BLaER1 (cell line): ENCODE measurements around the gene EIF1B.

ENCODE experiments used
- H3K27ac ChIP-seq: shearing (Covaris generic); formaldehyde crosslinking; 2 replicates; pipeline ENCODE4 v1.8.1; 2022
- H3K27me3 ChIP-seq: shearing (Covaris generic); formaldehyde crosslinking; 2 replicates; pipeline ENCODE4 v1.8.1; 2022
- H3K36me3 ChIP-seq: shearing (Covaris generic); formaldehyde crosslinking; 2 replicates; pipeline ENCODE4 v1.8.1; 2022
- H3K4me1 ChIP-seq: shearing (Covaris generic); formaldehyde crosslinking; 2 replicates; pipeline ENCODE4 v1.8.1; 2022
- H3K4me2 ChIP-seq: shearing (Covaris generic); formaldehyde crosslinking; 2 replicates; pipeline ENCODE4 v1.8.1; 2022
- H3K4me3 ChIP-seq: shearing (Covaris generic); formaldehyde crosslinking; 2 replicates; pipeline ENCODE4 v1.8.1; 2022
- H3K9ac ChIP-seq: shearing (Covaris generic); formaldehyde crosslinking; 2 replicates; pipeline ENCODE4 v1.8.1; 2022
- H3K9me3 ChIP-seq: shearing (Covaris generic); formaldehyde crosslinking; 2 replicates; pipeline ENCODE4 v1.8.1; 2022
- H4K20me1 ChIP-seq: shearing (Covaris generic); formaldehyde crosslinking; 2 replicates; pipeline ENCODE4 v1.8.1; 2022
- Cebpa-rat ChIP-seq: shearing (Covaris generic); IDR thresholded peaks from 2 replicates; pipeline ENCODE4 v1.8.1; 2022

Gene EIF1B

DNA sequence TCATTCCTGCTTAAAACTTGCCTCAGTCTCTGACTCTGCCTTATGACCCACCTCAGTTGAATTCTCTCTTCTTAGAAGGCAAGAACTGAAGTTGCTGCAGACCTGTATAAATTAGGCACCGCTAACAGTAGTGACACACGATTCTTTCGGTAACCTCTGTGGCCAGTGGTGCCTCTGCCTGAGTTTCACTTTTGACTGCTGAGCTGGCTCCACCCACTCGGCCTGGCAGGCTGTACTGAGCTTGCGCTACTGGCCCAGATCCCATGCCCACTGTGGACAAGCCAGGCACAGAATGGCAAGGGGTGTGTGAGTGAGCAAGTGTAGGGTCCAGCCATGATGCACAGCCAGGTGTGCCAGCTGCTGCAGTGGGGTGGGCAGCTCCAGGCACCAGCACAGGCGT lies 19.1 kb upstream of the EIF1B start:
- Histone ChIP-seq H3K36me3 (peaks cover 16% of the 10 kb centered on the region), H3K27ac (no peak overlapping the region), H3K4me1 (no peaks in the 10 kb centered on the region), H3K27me3 (no peaks in the 10 kb centered on the region), H4K20me1 (no peaks in the 10 kb centered on the region), H3K9me3 (peaks cover 19% of the 10 kb centered on the region), H3K4me3 (no peak overlapping the region), H3K4me2 (no peak overlapping the region), H3K9ac (no peak overlapping the region)
- TF ChIP-seq Cebpa-rat, result no peak

DNA sequence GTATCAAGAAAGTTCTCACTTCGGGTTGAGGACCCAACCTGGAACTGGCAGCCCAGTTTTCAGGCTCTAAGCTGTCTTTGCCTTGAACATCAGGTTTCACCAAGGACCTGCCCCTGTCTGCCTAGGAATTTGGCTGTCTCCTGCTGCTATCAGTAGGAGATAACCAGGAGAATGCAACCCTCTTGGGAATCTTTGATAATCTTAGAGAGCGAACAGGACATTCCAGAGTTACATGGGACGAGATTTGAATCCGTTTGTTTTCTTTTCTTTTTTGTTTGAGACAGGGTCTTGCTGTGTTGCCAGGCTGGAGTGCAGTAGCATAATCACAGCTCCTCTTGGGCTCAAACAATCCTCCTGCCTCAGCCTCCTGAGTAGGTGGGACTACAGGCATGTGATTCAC lies 18.0 kb upstream of the EIF1B start:
- H3K27ac ChIP-seq, result no peak overlapping the region
- H3K27me3 ChIP-seq, result no peaks in the 10 kb centered on the region
- H3K9me3 ChIP-seq, result peaks cover 19% of the 10 kb centered on the region
- no peak overlapping the region for H3K4me2 ChIP-seq
- peaks cover 16% of the 10 kb centered on the region for H3K36me3 ChIP-seq
- H3K9ac ChIP-seq, result no peak overlapping the region
- TF ChIP-seq Cebpa-rat, result no peak
- H3K4me1 ChIP-seq, result no peaks in the 10 kb centered on the region
- no peaks in the 10 kb centered on the region for H4K20me1 ChIP-seq
- no peak overlapping the region for H3K4me3 ChIP-seq

DNA sequence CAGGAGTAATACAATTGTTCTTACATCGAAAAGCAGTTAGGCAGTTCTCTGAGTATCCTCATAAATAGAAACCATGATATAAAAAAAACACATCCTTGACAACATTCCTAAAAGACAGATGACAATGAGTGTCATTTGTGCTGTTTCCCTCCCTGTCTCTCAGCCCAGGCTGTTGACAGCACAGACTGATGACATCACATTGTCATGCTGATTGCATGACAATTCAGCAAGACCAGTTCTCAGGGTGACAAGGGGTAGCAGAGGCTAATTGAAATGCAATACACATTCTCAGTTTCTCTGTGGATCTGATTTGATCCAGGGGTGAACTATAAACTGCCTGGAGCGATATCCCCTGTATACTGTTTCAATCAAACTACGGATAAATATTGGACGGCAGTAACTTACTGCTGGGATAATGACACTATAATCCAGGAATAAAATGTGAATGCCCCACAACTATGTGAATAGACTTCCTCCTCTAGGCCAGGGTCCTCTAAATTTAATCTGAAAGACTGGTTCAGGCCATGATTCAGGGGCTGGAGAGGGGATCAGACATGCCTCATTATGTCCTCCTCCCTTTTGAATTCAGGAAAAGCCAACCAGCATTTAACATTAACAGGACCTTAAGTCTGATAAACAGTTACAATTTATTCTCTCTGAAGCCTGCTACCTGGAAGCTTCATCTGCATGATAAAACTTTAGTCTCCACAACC lies 16.7 kb upstream of the EIF1B start:
- Histone ChIP-seq H3K9ac (no peak overlapping the region), H3K27me3 (no peaks in the 10 kb centered on the region), H3K4me3 (no peak overlapping the region), H4K20me1 (no peaks in the 10 kb centered on the region), H3K36me3 (peaks cover 16% of the 10 kb centered on the region), H3K9me3 (peaks cover 19% of the 10 kb centered on the region), H3K27ac (no peak overlapping the region), H3K4me1 (no peaks in the 10 kb centered on the region), H3K4me2 (no peak overlapping the region)
- no peak for TF ChIP-seq Cebpa-rat

DNA sequence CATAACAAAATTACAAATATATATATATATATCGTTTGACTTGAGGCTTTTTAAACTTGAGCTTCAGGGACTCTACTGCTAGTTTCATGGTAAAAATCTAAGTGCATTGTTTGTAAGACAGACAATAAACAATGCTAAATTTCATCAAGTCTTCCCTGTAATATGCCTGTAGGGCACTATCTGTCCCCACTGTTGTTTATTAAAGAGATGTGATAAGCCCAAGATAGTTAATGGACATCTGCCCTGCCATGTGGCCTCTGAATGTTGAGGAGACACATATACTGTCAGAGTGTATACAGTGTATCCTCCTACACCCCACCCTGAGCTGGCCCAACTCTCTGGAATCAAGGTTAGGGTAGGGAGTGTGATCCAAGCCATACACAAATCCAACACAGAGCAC lies 15.1 kb upstream of the EIF1B start:
- Histone ChIP-seq H3K9ac (no peak overlapping the region), H3K27ac (no peak overlapping the region), H3K4me1 (no peaks in the 10 kb centered on the region), H3K36me3 (peaks cover 16% of the 10 kb centered on the region), H4K20me1 (no peaks in the 10 kb centered on the region), H3K27me3 (no peaks in the 10 kb centered on the region), H3K4me3 (no peak overlapping the region), H3K9me3 (peaks cover 19% of the 10 kb centered on the region), H3K4me2 (no peak overlapping the region)
- no peak for TF ChIP-seq Cebpa-rat

DNA sequence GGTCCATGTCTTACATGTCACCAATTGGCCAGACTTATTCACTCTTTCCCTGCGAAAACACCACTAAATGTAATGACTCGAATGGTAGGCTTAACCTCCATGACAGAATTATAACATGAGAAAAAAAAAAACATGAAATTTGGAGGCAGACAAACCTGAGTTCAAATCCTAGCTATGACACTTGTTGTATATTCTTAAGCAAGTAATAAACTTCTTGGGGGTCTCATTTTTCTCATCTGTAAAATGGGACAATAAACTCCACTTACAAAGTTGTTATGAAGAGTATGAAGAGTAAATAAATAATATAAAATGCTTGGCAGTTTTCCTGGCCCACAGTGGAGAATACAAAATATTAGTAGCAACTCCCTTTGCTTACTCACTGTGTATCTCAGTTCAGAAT lies 11.4 kb upstream of the EIF1B start:
- H4K20me1 ChIP-seq, result no peaks in the 10 kb centered on the region
- H3K4me3 ChIP-seq, result no peak overlapping the region
- H3K4me2 ChIP-seq, result no peak overlapping the region
- no peaks in the 10 kb centered on the region for H3K36me3 ChIP-seq
- no peaks in the 10 kb centered on the region for H3K9me3 ChIP-seq
- TF ChIP-seq Cebpa-rat, result no peak
- no peak overlapping the region for H3K9ac ChIP-seq
- H3K4me1 ChIP-seq, result no peaks in the 10 kb centered on the region
- H3K27me3 ChIP-seq, result no peaks in the 10 kb centered on the region
- no peak overlapping the region for H3K27ac ChIP-seq

DNA sequence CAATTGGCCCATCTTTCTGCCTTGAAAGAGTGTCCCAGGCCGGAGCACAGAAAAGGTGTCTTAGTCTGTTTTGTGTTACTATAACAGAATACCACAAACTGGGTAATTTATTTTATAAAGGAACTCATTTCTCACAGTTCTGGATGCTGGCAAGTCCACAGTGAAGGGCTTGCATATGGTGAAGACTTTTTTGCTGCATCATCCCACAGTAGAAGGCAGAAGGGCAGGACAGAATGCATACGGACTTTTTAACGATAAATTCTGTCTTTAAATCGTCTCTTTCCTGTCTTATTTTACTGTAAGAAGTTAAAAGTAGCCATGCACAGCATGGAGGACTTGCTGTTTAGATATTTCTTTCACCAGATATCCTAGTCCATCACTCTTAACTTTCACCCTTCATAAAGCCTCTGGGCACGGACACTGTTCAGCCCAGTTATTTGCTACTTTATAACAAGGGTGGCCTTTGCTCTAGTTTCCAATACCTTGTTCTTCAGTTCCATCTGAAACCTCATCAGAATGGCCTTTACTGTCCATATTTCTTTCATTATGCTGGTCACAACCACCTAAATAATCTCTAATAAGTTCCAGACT lies 10.3 kb upstream of the EIF1B start:
- no peak overlapping the region for H3K4me3 ChIP-seq
- no peak overlapping the region for H3K27ac ChIP-seq
- no peak overlapping the region for H3K9ac ChIP-seq
- no peak overlapping the region for H3K4me2 ChIP-seq
- H3K4me1 ChIP-seq, result no peaks in the 10 kb centered on the region
- H3K36me3 ChIP-seq, result no peaks in the 10 kb centered on the region
- no peaks in the 10 kb centered on the region for H3K27me3 ChIP-seq
- no peak for TF ChIP-seq Cebpa-rat
- no peaks in the 10 kb centered on the region for H3K9me3 ChIP-seq
- no peaks in the 10 kb centered on the region for H4K20me1 ChIP-seq

DNA sequence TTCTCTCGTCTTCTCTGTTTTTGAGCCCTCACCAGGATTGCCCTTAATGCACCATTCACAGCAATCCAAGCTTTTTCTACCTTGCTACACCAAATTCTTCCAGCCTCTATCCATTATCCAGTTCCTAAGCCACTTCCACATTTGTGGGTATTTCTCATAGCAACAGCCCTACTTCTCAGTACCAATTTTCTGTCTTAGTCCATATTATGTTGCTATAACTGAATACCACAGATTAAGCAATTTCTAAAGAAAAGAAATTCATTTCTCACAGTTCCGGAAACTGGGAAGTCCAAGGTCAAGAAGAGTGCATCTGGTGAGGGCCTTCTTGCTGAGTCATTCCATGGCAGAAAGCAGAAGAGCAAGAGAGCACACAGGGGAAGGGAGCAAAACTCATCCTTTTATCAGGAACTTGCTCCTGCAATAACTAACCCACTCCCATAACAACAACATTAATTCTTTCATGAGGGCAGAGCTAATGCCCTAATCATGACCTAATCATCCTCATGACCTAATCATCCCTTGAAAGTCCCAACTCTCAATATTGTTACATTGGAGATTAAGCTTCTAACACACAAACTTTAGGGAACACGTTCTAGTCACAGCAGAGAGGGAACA lies 9.7 kb upstream of the EIF1B start:
- Histone ChIP-seq H3K27ac (no peak overlapping the region), H3K36me3 (no peaks in the 10 kb centered on the region), H3K9me3 (no peaks in the 10 kb centered on the region), H3K27me3 (no peaks in the 10 kb centered on the region), H3K4me1 (no peaks in the 10 kb centered on the region), H3K9ac (no peak overlapping the region), H3K4me2 (no peak overlapping the region), H3K4me3 (no peak overlapping the region), H4K20me1 (no peaks in the 10 kb centered on the region)
- no peak for TF ChIP-seq Cebpa-rat

DNA sequence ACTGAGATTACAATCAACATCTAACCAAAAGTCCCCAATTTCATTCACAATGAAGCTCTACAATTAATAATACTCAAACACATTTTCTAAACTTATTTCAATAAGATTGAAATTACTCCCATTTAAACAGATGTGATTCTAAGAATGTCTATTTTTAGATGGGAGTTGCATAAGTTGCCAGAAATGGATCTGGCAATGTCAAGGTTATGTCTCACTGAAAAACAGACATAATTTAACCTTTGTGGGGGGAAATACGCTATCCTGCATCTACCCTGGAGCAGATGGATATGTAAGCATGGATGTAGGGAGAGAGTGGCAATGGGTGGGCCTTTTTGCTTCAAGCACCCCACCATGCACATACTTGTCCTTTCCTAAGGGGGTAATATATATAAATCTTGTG lies 6.7 kb upstream of the EIF1B start:
- Histone ChIP-seq H4K20me1 (no peaks in the 10 kb centered on the region), H3K9ac (no peak overlapping the region)

DNA sequence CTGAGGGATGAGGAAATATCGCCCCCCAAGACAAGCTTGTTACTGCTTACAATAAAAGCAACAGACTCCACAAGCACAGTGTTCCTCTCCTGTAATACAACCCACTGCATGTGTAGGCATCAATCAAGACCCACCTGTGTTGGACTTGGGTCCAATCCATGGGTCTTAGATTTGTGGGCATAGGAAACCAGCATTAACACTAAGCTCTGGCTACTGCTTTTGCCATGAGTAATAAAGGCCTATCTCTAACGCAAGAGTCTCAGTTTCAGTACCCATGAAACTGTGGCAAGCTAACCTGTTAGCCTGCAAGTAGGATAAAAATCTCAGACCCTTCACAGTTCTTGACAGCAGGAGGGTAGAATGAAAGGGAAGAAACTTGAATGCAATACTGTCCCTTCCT lies 5.2 kb upstream of the EIF1B start:
- Histone ChIP-seq H3K4me3 (no peak overlapping the region), H3K27ac (no peak overlapping the region), H3K9ac (no peak overlapping the region), H3K36me3 (no peaks in the 10 kb centered on the region), H3K27me3 (no peaks in the 10 kb centered on the region), H4K20me1 (no peaks in the 10 kb centered on the region), H3K4me1 (peaks cover 8% of the 10 kb centered on the region), H3K9me3 (no peaks in the 10 kb centered on the region), H3K4me2 (no peak overlapping the region)
- TF ChIP-seq Cebpa-rat, result no peak

More for the DNA sequence above, 6.7 kb upstream of the EIF1B start:
- no peak for TF ChIP-seq Cebpa-rat
- no peaks in the 10 kb centered on the region for H3K36me3 ChIP-seq
- no peaks in the 10 kb centered on the region for H3K9me3 ChIP-seq
- no peak overlapping the region for H3K4me2 ChIP-seq
- no peaks in the 10 kb centered on the region for H3K27me3 ChIP-seq
- H3K4me1 ChIP-seq, result no peaks in the 10 kb centered on the region
- H3K4me3 ChIP-seq, result no peak overlapping the region
- H3K27ac ChIP-seq, result no peak overlapping the region

DNA sequence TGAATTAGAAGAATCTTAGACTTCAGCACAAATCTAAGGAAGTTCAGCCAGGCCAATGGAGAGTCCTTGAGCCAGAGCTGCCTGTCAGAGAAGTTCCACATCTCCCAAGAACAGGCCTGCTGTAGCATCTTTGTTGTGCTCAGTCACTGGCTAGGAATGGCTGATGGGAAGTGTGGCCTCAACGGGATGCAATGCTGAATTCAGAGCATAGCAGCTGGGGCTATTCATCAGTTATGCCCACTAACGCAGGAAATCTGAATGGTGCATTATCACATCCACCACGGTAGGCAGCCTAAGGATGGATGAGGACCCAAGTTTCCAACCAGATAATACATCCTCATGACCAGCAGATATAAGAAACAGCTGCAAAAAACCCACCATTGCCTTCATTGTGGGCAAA lies 3.2 kb upstream of the EIF1B start:
- no peak overlapping the region for H3K4me3 ChIP-seq
- H3K27me3 ChIP-seq, result no peaks in the 10 kb centered on the region
- no peak overlapping the region for H3K9ac ChIP-seq
- peaks cover 1% of the 10 kb centered on the region; the same call in 1 of the 2 replicates for H3K36me3 ChIP-seq
- H3K9me3 ChIP-seq, result no peaks in the 10 kb centered on the region
- no peak for TF ChIP-seq Cebpa-rat
- no peak overlapping the region for H3K4me2 ChIP-seq
- no peak overlapping the region for H3K27ac ChIP-seq
- peaks cover 15% of the 10 kb centered on the region for H3K4me1 ChIP-seq
- no peaks in the 10 kb centered on the region for H4K20me1 ChIP-seq
